Measurements from ENCODE around the gene YWHAH. TPM values are rescaled to one million over a fixed set of nuclear protein-coding genes. Genes with fewer than 3 reads are reported as not detected.

Gene YWHAH
- total and polyA plus RNA-seq, 2 donors (not counting 1 experiment from before 2014, with no cell fraction given) = 32.6 to 51.1 TPM

GRCh38 chr22:31937341-31937740 lies 7.0 kb upstream of the YWHAH start:
- Histone ChIP-seq H3K4me3 (ENCODE audit: control extremely low read depth in 1 of 5, extremely low read depth in 1 of 5, insufficient read depth in 1 of 5, low read depth in 2 of 5, low read length in 4 of 5) (no peak overlapping the region), H4K20me1 (ENCODE audit: control insufficient read depth, insufficient read depth, low read length, poor library complexity, severe bottlenecking) (no peaks in the 10 kb centered on the region), H3K27me3 (replicated peaks in 1 of 4; ENCODE audit: control extremely low read depth in 1 of 4, control insufficient read depth in 3 of 4, insufficient read depth in 4 of 4, low read length in 3 of 4) (no peaks in the 10 kb centered on the region), H3K4me2 (replicated peaks; ENCODE audit: low read depth, low read length, poor library complexity, severe bottlenecking) (no peak overlapping the region), H3K9me3 (ENCODE audit: control extremely low read depth in 1 of 3, control insufficient read depth in 2 of 3, insufficient read depth in 1 of 3, low read length in 2 of 3) (no peaks in the 10 kb centered on the region), H2AFZ (ENCODE audit: insufficient read depth, low read depth, low read length, poor library complexity, severe bottlenecking) (no peak overlapping the region), H3K9ac (ENCODE audit: low read length) (no peak overlapping the region), H3K79me2 (ENCODE audit: control insufficient read depth, insufficient read depth, low read length) (no peaks in the 10 kb centered on the region), H3K4me1 (ENCODE audit: control insufficient read depth in 2 of 2, insufficient read depth in 2 of 2, low read length in 2 of 2) (no peaks in the 10 kb centered on the region), H3K27ac (ENCODE audit: low read length in 2 of 2) (no peak overlapping the region), H3K36me3 (replicated peaks in 1 of 2; ENCODE audit: control extremely low read depth in 1 of 2, control insufficient read depth in 1 of 2, extremely low read depth in 1 of 2, insufficient read depth in 2 of 2, low read length in 1 of 2) (no peaks in the 10 kb centered on the region)
- TF ChIP-seq EZH2 (IDR thresholded peaks at IDR 0.05; ENCODE audit: borderline replicate concordance, insufficient read depth, low read depth, low read length, poor library complexity, severe bottlenecking) (no peak), CTCF (IDR thresholded peaks at IDR 0.05) (no peak)
- CTCF ChIA-PET = interaction anchor here (1.3 to 1.6 kb wide), 2 partner anchors 10 to 11 kb away, joined by 3 read pairs; no protein-coding TSS in a partner anchor
- no peak for DNase-seq
- no peak overlapping the region for H3K27ac Mint-ChIP-seq
- H3K4me1 Mint-ChIP-seq = no peaks in the 10 kb centered on the region
- no peak for ATAC-seq (ENCODE audit: low read depth)
- H3K4me3 Mint-ChIP-seq = no peak overlapping the region
- intact Hi-C loops (cut with micrococcal nuclease) = no loop called here
- H3K9me3 Mint-ChIP-seq (ENCODE audit: insufficient read depth) = no peaks in the 10 kb centered on the region
- H3K27me3 Mint-ChIP-seq = no peaks in the 10 kb centered on the region
- WGBS (ENCODE audit: insufficient coverage) = 84% methylated on average over 3 of the region's 3 CpGs
- POLR2A ChIA-PET = no interaction called here

- Mint-ChIP-seq H3K4me1 (peaks cover 3% of the 10 kb centered on the region), H3K27ac (no peak overlapping the region), H3K9me3 (ENCODE audit: insufficient read depth) (no peaks in the 10 kb centered on the region), H3K4me3 (no peak overlapping the region), H3K27me3 (no peaks in the 10 kb centered on the region)
- Histone ChIP-seq H4K20me1 (ENCODE audit: control insufficient read depth, insufficient read depth, low read length, poor library complexity, severe bottlenecking) (no peaks in the 10 kb centered on the region), H3K9ac (ENCODE audit: low read length) (no peak overlapping the region), H3K9me3 (ENCODE audit: control extremely low read depth in 1 of 3, control insufficient read depth in 2 of 3, insufficient read depth in 1 of 3, low read length in 2 of 3) (no peaks in the 10 kb centered on the region), H3K4me1 (ENCODE audit: control insufficient read depth in 2 of 2, insufficient read depth in 2 of 2, low read length in 2 of 2) (peaks cover 3 to 4% of the 10 kb centered on the region in 2 donors), H3K79me2 (ENCODE audit: control insufficient read depth, insufficient read depth, low read length) (no peaks in the 10 kb centered on the region), H3K36me3 (replicated peaks in 1 of 2; ENCODE audit: control extremely low read depth in 1 of 2, control insufficient read depth in 1 of 2, extremely low read depth in 1 of 2, insufficient read depth in 2 of 2, low read length in 1 of 2) (no peaks in the 10 kb centered on the region), H3K27me3 (replicated peaks in 1 of 4; ENCODE audit: control extremely low read depth in 1 of 4, control insufficient read depth in 3 of 4, insufficient read depth in 4 of 4, low read length in 3 of 4) (no peaks in the 10 kb centered on the region), H2AFZ (ENCODE audit: insufficient read depth, low read depth, low read length, poor library complexity, severe bottlenecking) (no peak overlapping the region), H3K4me3 (ENCODE audit: control extremely low read depth in 1 of 5, extremely low read depth in 1 of 5, insufficient read depth in 1 of 5, low read depth in 2 of 5, low read length in 4 of 5) (no peak overlapping the region), H3K27ac (ENCODE audit: low read length in 2 of 2) (no peak overlapping the region), H3K4me2 (replicated peaks; ENCODE audit: low read depth, low read length, poor library complexity, severe bottlenecking) (no peak overlapping the region)
- TF ChIP-seq EZH2 (IDR thresholded peaks at IDR 0.05; ENCODE audit: borderline replicate concordance, insufficient read depth, low read depth, low read length, poor library complexity, severe bottlenecking) (no peak), CTCF (IDR thresholded peaks at IDR 0.05) (no peak)
- 96% methylated on average over 8 of the region's 8 CpGs for WGBS (ENCODE audit: insufficient coverage)
- DNase-seq (no peak), ATAC-seq (ENCODE audit: low read depth) (no peak)
- ChIA-PET POLR2A (no interaction called here), CTCF (interaction anchor here (1.6 kb wide), 1 partner anchor 9 kb away, joined by 3 read pairs; no protein-coding TSS in a partner anchor)
- intact Hi-C loops (cut with micrococcal nuclease) = no loop called here
Measured at GRCh38 chr22:31938296-31938695, 6.0 kb upstream of the YWHAH start.
